Smooth muscle cell (in vitro differentiated cells): ENCODE results near the gene CLTB. TPM values are rescaled to one million over a fixed set of nuclear protein-coding genes. Genes with fewer than 3 reads are reported as not detected.

Experiments
- DNase-seq: peaks from one replicate; lab custom pipeline; 2025; ENCODE audit not compliant: unreplicated experiment; lab: John Stamatoyannopoulos, UW
- H2AFZ ChIP-seq: fragments of 200-600 bp; sonication (generic); 2 replicates; pipeline ENCODE4 v1.6.0; 2016; ENCODE audit warnings: antibody characterized with exemption, low read depth, mild to moderate bottlenecking
- H3F3A ChIP-seq: fragments of 200-600 bp; sonication (generic); 2 replicates; pipeline ENCODE4 v1.6.0; 2017; ENCODE audit warnings: antibody characterized with exemption, low read depth
- H3K27ac ChIP-seq: fragments of 200-600 bp; sonication (generic); 2 replicates; pipeline ENCODE4 v1.5.1; 2016; ENCODE audit warnings: low read depth, mild to moderate bottlenecking
- H3K27me3 ChIP-seq: fragments of 200-600 bp; sonication (generic); 2 replicates; pipeline ENCODE4 v1.6.1; 2016; ENCODE audit warnings: low read depth, mild to moderate bottlenecking
- H3K36me3 ChIP-seq: fragments of 200-600 bp; sonication (generic); 2 replicates; pipeline ENCODE4 v1.5.1; 2016; ENCODE audit warnings: low read depth
- H3K4me1 ChIP-seq: fragments of 200-600 bp; sonication (generic); 2 replicates; pipeline ENCODE4 v1.5.1; 2016; ENCODE audit warnings: low read depth
- H3K4me2 ChIP-seq: fragments of 200-600 bp; sonication (generic); 2 replicates; pipeline ENCODE4 v1.6.0; 2016; ENCODE audit warnings: mild to moderate bottlenecking
- H3K4me3 ChIP-seq: fragments of 200-600 bp; sonication (generic); 2 replicates; pipeline ENCODE4 v1.5.1; 2016; ENCODE audit warnings: mild to moderate bottlenecking
- H3K79me2 ChIP-seq: fragments of 200-600 bp; sonication (generic); 2 replicates; pipeline ENCODE4 v1.6.0; 2016; ENCODE audit warnings: low read depth, mild to moderate bottlenecking
- H3K9ac ChIP-seq: fragments of 200-600 bp; sonication (generic); 2 replicates; pipeline ENCODE4 v1.6.0; 2016; ENCODE audit warnings: low read depth
- H3K9me3 ChIP-seq: fragments of 200-600 bp; sonication (generic); replicated peaks from 2 replicates; pipeline ENCODE4 v1.5.1; 2016; ENCODE audit warnings: low read depth
- H4K20me1 ChIP-seq: fragments of 200-600 bp; sonication (generic); 2 replicates; pipeline ENCODE4 v1.6.0; 2016; ENCODE audit warnings: low read depth
- WGBS: methylation state at CpG from one replicate; pipeline ENCODE4 v1.1.7; 2016; ENCODE audit warnings: low lambda C conversion rate; 5-methylcytosine and 5-hydroxymethylcytosine counted together
- polyA plus RNA-seq: library from polyadenylated mRNA; unstranded; fragments of >200 nt; fragmentation: Nextera tagmentation; extraction: Ambion mirVana; gene quantifications from 2 replicates; pipeline ENCODE4 v1.2.1, GENCODE V29; 2016
- total RNA-seq: library from RNA; depleted of rRNA; stranded (reverse); fragments of >200 nt; gene quantifications from 2 replicates; pipeline ENCODE4 v1.2.3, GENCODE V29; 2014
- TF ChIP-seq, protein P1 (sequence below): fragments of 200-600 bp; sonication (generic); IDR thresholded peaks from 2 replicates; pipeline ENCODE4 v1.5.1; 2017; ENCODE audit warnings: borderline replicate concordance, mild to moderate bottlenecking, antibody characterized with exemption; ENCODE audit not compliant: insufficient read depth, poor library complexity, severe bottlenecking

The CLTB gene
- total and polyA plus RNA-seq, 2 experiments from 2014 or later: 107 to 125 TPM

DNA sequence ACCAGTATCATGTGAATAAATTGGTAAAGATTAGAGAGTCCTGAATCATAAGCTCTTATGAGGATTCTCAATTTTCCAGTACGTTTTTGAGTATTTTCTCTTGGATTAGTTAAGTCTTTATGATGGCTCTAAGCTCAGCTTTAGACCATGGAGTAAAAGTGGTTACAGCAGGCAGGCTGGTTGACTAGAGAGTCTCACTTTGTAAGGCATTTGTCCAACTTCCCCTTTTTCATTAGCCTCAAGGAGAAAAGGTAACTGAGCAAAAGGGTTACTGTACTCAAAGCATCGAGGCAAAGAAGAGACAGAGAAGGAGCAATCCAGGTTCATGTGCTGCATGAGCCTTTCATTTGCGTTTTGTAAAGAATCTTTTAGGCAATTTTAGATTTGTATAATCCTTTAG is 36.5 kb downstream of the CLTB start:
- H3K4me1 ChIP-seq: no peaks in the 10 kb centered on the region
- H3K36me3 ChIP-seq: peaks cover 4% of the 10 kb centered on the region
- H4K20me1 ChIP-seq: no peaks in the 10 kb centered on the region
- no peaks in the 10 kb centered on the region for H3K9me3 ChIP-seq
- DNase-seq: no peak
- H3F3A ChIP-seq: no peaks in the 10 kb centered on the region
- TF ChIP-seq, protein P1, sequence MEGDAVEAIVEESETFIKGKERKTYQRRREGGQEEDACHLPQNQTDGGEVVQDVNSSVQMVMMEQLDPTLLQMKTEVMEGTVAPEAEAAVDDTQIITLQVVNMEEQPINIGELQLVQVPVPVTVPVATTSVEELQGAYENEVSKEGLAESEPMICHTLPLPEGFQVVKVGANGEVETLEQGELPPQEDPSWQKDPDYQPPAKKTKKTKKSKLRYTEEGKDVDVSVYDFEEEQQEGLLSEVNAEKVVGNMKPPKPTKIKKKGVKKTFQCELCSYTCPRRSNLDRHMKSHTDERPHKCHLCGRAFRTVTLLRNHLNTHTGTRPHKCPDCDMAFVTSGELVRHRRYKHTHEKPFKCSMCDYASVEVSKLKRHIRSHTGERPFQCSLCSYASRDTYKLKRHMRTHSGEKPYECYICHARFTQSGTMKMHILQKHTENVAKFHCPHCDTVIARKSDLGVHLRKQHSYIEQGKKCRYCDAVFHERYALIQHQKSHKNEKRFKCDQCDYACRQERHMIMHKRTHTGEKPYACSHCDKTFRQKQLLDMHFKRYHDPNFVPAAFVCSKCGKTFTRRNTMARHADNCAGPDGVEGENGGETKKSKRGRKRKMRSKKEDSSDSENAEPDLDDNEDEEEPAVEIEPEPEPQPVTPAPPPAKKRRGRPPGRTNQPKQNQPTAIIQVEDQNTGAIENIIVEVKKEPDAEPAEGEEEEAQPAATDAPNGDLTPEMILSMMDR: no peak
- no peak overlapping the region for H3K9ac ChIP-seq
- no peak overlapping the region for H3K4me2 ChIP-seq
- H2AFZ ChIP-seq: no peak overlapping the region
- no peaks in the 10 kb centered on the region for H3K27me3 ChIP-seq
- 91% methylated on average over 3 of the region's 3 CpGs for WGBS
- H3K4me3 ChIP-seq: no peak overlapping the region
- H3K27ac ChIP-seq: no peak overlapping the region
- H3K79me2 ChIP-seq: no peaks in the 10 kb centered on the region

DNA sequence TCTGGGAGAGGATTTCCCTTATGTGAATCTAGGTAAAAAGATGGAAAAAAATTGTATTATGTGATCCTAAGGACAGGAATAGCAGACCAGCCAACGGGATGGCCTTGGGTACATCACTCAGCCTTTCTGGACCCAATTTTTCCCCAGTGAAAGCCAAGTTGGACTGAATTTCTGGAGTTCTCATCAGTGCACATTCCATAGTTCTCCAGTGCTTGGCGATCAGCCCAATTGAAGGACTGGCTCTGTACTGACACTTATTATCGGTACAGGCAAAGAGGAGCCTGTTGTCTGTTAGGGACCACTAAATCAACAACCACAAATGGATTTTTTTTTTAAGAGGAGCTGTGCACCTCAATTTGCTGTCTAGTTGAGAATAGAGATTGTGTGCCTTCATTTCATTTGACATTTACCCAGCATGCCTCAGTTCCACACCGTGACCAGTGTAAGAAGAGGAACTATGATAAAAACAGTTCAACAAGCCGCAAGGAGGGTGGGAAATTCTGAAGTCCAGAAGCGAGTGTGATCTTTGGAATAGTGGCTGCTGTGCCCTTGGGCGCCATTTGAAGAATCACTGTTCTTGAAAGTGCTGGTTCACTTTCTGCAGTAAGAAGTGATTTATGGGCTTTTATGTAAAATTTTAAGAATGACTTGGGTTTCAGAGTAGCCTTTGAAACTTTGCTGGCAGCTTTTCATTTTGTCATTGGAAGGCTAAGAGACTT is 43.1 kb downstream of the CLTB start:
- no peaks in the 10 kb centered on the region for H3K4me1 ChIP-seq
- H3K36me3 ChIP-seq: no peaks in the 10 kb centered on the region
- TF ChIP-seq, protein P1: no peak
- no peak overlapping the region for H3K4me2 ChIP-seq
- no peak for DNase-seq
- H4K20me1 ChIP-seq: no peaks in the 10 kb centered on the region
- no peaks in the 10 kb centered on the region for H3K9me3 ChIP-seq
- H3K27me3 ChIP-seq: no peaks in the 10 kb centered on the region
- WGBS: 93% methylated on average over 7 of the region's 7 CpGs
- no peak overlapping the region for H3K27ac ChIP-seq
- no peak overlapping the region for H2AFZ ChIP-seq
- no peaks in the 10 kb centered on the region for H3K79me2 ChIP-seq
- H3F3A ChIP-seq: no peaks in the 10 kb centered on the region
- no peak overlapping the region for H3K9ac ChIP-seq
- no peak overlapping the region for H3K4me3 ChIP-seq

DNA sequence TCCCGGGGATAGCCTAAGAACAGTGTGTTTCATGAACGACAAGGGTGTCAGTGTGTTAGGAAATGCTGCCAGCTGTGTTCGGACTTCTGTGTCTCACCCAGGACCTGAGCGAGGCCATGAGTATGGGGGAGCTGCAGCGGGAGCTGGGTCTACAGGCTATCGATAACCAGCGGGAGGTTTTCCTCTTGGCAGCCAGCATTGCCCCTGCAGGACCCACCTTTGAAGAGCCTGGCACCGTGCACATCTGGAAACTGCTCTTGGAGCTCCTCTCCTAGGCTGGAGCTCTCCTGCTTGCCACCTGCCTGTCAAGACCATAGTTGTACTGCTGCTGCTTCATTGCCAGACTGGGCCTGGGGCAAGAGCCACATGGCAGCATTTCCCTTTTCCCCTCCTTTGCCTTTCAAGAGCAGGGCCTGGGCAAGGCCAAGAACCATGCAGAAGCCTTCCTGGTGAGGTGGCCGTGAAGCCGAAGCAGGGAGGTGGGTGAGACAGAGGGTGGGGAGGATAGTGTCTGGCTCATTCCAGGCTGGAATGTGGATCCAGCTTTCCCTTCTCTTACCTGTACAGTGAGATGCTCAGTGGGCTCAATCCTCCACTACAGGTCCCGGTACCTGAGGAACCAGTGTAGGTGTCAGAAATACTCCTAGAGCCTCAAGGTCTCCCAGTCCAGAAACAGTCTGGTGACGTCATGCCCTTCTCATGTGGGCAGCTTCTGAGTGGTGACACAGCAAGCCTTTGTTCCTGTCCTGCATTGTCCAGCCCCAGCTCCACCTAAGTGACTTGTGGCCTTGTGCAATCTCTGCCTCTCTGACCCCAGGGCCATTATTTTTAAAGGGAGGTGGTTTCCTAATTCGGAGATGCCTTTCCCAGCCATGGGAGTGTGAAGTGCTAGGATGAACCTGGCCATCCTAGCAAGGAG is 44.5 kb downstream of the CLTB start:
- H3K4me3 ChIP-seq: no peak overlapping the region
- H3F3A ChIP-seq: no peaks in the 10 kb centered on the region
- no peaks in the 10 kb centered on the region for H3K79me2 ChIP-seq
- no peaks in the 10 kb centered on the region for H3K4me1 ChIP-seq
- H3K36me3 ChIP-seq: no peaks in the 10 kb centered on the region
- no peak overlapping the region for H3K9ac ChIP-seq
- H4K20me1 ChIP-seq: no peaks in the 10 kb centered on the region
- TF ChIP-seq, protein P1: no peak
- no peak overlapping the region for H3K27ac ChIP-seq
- no peak overlapping the region for H2AFZ ChIP-seq
- H3K4me2 ChIP-seq: no peak overlapping the region
- no peak for DNase-seq
- 91% methylated on average over 13 of the region's 13 CpGs for WGBS
- no peaks in the 10 kb centered on the region for H3K9me3 ChIP-seq
- H3K27me3 ChIP-seq: no peaks in the 10 kb centered on the region
